ENCODE measurements around the gene KNTC1.
A peak's percentile ranks its signal among the peaks of the same experiment; 100 is the strongest.

The KNTC1 gene

DNA sequence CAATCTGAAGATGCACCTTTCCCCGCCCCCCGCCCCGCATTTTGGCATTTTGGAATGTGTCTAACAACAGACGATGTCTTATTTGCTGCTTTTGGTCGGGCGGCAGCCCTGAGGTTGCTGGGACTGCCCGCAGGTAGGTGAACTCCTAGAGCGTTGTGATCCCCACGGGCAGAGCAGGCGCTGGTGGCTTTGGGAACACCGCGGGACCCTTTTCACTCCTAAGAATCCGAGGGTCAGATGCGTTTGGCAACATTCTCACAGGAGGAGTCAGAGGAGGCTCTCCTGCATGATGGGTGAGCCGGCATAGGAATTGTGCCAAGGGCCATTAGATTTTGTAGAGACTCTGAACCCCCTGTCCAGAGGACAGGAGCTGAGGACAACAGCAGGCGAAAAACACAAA is 134.2 kb downstream of the KNTC1 start:
- TF ChIP-seq, protein P1, sequence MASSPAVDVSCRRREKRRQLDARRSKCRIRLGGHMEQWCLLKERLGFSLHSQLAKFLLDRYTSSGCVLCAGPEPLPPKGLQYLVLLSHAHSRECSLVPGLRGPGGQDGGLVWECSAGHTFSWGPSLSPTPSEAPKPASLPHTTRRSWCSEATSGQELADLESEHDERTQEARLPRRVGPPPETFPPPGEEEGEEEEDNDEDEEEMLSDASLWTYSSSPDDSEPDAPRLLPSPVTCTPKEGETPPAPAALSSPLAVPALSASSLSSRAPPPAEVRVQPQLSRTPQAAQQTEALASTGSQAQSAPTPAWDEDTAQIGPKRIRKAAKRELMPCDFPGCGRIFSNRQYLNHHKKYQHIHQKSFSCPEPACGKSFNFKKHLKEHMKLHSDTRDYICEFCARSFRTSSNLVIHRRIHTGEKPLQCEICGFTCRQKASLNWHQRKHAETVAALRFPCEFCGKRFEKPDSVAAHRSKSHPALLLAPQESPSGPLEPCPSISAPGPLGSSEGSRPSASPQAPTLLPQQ (tag by site-specific recombination; IDR thresholded peaks at IDR 0.05): no peak
- TF ChIP-seq ZNF600 (tag by site-specific recombination; IDR thresholded peaks at IDR 0.05) (no peak), ZNF248 (tag by site-specific recombination; IDR thresholded peaks at IDR 0.05) (no peak), ZNF155 (tag by site-specific recombination; IDR thresholded peaks at IDR 0.05) (no peak), ZNF514 (tag by site-specific recombination; IDR thresholded peaks at IDR 0.05) (no peak), ZNF837 (tag by site-specific recombination; IDR thresholded peaks at IDR 0.05) (no peak), ZNF626 (tag by site-specific recombination; IDR thresholded peaks at IDR 0.05) (no peak), ZNF521 (tag by site-specific recombination; IDR thresholded peaks at IDR 0.05) (no peak)
- TF ChIP-seq, protein P2, sequence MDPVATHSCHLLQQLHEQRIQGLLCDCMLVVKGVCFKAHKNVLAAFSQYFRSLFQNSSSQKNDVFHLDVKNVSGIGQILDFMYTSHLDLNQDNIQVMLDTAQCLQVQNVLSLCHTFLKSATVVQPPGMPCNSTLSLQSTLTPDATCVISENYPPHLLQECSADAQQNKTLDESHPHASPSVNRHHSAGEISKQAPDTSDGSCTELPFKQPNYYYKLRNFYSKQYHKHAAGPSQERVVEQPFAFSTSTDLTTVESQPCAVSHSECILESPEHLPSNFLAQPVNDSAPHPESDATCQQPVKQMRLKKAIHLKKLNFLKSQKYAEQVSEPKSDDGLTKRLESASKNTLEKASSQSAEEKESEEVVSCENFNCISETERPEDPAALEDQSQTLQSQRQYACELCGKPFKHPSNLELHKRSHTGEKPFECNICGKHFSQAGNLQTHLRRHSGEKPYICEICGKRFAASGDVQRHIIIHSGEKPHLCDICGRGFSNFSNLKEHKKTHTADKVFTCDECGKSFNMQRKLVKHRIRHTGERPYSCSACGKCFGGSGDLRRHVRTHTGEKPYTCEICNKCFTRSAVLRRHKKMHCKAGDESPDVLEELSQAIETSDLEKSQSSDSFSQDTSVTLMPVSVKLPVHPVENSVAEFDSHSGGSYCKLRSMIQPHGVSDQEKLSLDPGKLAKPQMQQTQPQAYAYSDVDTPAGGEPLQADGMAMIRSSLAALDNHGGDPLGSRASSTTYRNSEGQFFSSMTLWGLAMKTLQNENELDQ (tag by site-specific recombination; IDR thresholded peaks at IDR 0.05; ENCODE audit: low read depth): no peak
- TF ChIP-seq, protein P3, sequence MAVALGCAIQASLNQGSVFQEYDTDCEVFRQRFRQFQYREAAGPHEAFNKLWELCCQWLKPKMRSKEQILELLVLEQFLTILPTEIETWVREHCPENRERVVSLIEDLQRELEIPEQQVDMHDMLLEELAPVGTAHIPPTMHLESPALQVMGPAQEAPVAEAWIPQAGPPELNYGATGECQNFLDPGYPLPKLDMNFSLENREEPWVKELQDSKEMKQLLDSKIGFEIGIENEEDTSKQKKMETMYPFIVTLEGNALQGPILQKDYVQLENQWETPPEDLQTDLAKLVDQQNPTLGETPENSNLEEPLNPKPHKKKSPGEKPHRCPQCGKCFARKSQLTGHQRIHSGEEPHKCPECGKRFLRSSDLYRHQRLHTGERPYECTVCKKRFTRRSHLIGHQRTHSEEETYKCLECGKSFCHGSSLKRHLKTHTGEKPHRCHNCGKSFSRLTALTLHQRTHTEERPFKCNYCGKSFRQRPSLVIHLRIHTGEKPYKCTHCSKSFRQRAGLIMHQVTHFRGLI (tag by site-specific recombination; IDR thresholded peaks at IDR 0.05): no peak
- Histone ChIP-seq H3K4me1 (ENCODE audit: control insufficient read depth, insufficient read depth, low read length) (no peaks in the 10 kb centered on the region), H3K27ac (ENCODE audit: extremely low read depth, low read depth, low read length) (no peak overlapping the region), H3K4me3 (ENCODE audit: low read depth, low read length) (no peak overlapping the region), H3K36me3 (ENCODE audit: control insufficient read depth in 2 of 2, insufficient read depth in 1 of 2, low read length in 2 of 2) (no peaks in the 10 kb centered on the region; a peak in 1 of 3 replicates), H3K9me3 (ENCODE audit: control insufficient read depth, insufficient read depth, low read depth, low read length) (no peaks in the 10 kb centered on the region)
- ChIA-PET POLR2A (no interaction called here), CTCF (no interaction called here)

DNA sequence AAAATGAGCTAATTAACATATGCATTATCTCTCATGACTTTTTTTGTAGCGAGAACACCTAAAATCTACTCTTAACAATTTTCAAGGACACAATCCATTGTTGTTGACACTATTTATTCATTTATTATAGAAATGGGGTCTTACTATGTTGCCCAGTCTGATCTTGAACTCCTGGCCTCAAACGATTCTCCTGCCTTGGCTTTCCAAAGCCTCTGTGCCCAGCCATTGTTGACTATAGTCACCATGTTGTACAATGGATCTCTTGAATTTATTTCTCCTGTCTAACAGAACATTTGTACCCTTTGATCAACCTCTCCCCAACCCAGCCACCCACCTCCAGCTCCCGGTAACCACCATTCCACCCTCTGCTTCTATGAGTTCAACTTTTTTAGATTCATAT is 134.9 kb downstream of the KNTC1 start:
- Histone ChIP-seq H3K27ac (ENCODE audit: extremely low read depth, low read depth, low read length) (no peak overlapping the region), H3K4me3 (ENCODE audit: low read depth, low read length) (no peak overlapping the region), H3K4me1 (ENCODE audit: control insufficient read depth, insufficient read depth, low read length) (no peaks in the 10 kb centered on the region), H3K9me3 (ENCODE audit: control insufficient read depth, insufficient read depth, low read depth, low read length) (no peaks in the 10 kb centered on the region), H3K36me3 (ENCODE audit: control insufficient read depth in 2 of 2, insufficient read depth in 1 of 2, low read length in 2 of 2) (no peaks in the 10 kb centered on the region; a peak in 1 of 3 replicates)
- ChIA-PET POLR2A (no interaction called here), CTCF (no interaction called here)
- no peak for TF ChIP-seq SALL2 (tag by site-specific recombination; IDR thresholded peaks at IDR 0.05; ENCODE audit: borderline replicate concordance)
- TF ChIP-seq ZNF121 (tag by site-specific recombination; IDR thresholded peaks at IDR 0.05): peak; percentile 89

DNA sequence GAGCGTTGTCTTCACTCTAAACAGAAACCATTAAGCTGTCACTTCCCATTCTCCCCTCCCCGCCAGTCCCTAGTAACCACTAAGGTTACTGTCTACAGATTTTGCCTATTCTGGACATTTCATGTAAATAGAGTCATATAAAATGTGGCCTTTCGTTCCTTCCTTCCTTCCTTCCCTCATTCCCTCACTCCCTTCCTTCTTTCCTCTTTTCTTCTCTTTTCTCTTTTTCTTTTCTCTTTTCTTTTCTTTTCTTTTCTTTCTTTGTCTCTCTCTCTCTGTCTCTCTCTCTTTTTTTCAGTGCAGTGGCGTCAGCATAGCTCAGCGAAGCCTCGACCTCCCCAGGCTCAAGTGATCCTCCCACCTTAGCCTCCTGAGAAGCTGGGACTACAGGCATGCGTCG is 138.3 kb downstream of the KNTC1 start:
- no peak overlapping the region for H3K27ac ChIP-seq (ENCODE audit: extremely low read depth, low read depth, low read length)
- H3K9me3 ChIP-seq (ENCODE audit: control insufficient read depth, insufficient read depth, low read depth, low read length): no peaks in the 10 kb centered on the region
- ChIA-PET POLR2A (no interaction called here), CTCF (interaction anchor here (0.7 kb wide), 1 partner anchor 1660 kb away, joined by 4 read pairs; no protein-coding TSS in a partner anchor)
- no peak for TF ChIP-seq KLF7 (tag by site-specific recombination; IDR thresholded peaks at IDR 0.05; ENCODE audit: borderline replicate concordance)
- no peak for TF ChIP-seq ZFP69B (tag by site-specific recombination; IDR thresholded peaks at IDR 0.05)
- TF ChIP-seq PRDM1 (tag by site-specific recombination; IDR thresholded peaks at IDR 0.05): peak; percentile 83
- peak; percentile 75 for TF ChIP-seq ZNF366 (tag by site-specific recombination; conservative IDR thresholded peaks at IDR 0.05)
- H3K36me3 ChIP-seq (ENCODE audit: control insufficient read depth in 2 of 2, insufficient read depth in 1 of 2, low read length in 2 of 2): no peaks in the 10 kb centered on the region
- no peaks in the 10 kb centered on the region for H3K4me1 ChIP-seq (ENCODE audit: control insufficient read depth, insufficient read depth, low read length)
- H3K4me3 ChIP-seq (ENCODE audit: low read depth, low read length): no peak overlapping the region
